Right lobe of liver (tissue), 6 donors: ENCODE data around the gene NIPAL3. TPM values are rescaled to one million over a fixed set of nuclear protein-coding genes. Genes with fewer than 3 reads are reported as not detected.
A peak's percentile ranks its signal among the peaks of the same experiment; 100 is the strongest.

Source experiments
- ATAC-seq, 4 donors: fragments of 200-7000 bp; cut with Tn5 transposase; one replicate each; pipeline ENCODE4 v1.9.1; 2020; ENCODE audit warnings: mild to moderate bottlenecking in 4 of 4, moderate library complexity in 4 of 4
- DNase-seq, 3 donors: peaks; one replicate each; pipeline ENCODE4 v3.0.0-alpha.2; 2020
- H3K27ac ChIP-seq, 3 donors: fragments of 200-600 bp; one replicate each; pipeline ENCODE4 v1.8.0; 2022
- H3K27me3 ChIP-seq, 2 donors: fragments of 200-600 bp; one replicate each; pipeline ENCODE4 v1.8.0; 2022
- H3K36me3 ChIP-seq, 4 donors: fragments of 200-600 bp; sonication (generic) in 1 of 4; one replicate each; pipeline versions ENCODE4 v1.5.1 to v1.8.0; 2017 to 2022; ENCODE audit warnings: control low read depth in 1 of 4
- H3K4me1 ChIP-seq, 4 donors: fragments of 200-600 bp; sonication (generic) in 1 of 4; one replicate each; pipeline versions ENCODE4 v1.5.1 to v1.8.0; 2017 to 2022; ENCODE audit warnings: control low read depth in 1 of 4
- H3K4me3 ChIP-seq, 3 donors: fragments of 200-600 bp; one replicate each; pipeline ENCODE4 v1.8.0; 2022
- H3K9me3 ChIP-seq, 4 donors: fragments of 200-600 bp; sonication (generic) in 1 of 4; one replicate each; pipeline versions ENCODE4 v1.5.1 to v1.8.0; 2017 to 2022; ENCODE audit warnings: control low read depth in 1 of 4
- CTCF ChIP-seq, 4 donors: fragments of 200-600 bp in 3 of 4; fragments of 450-650 bp in 1 of 4; IDR thresholded peaks; one replicate each; pipeline versions ENCODE4 v1.5.1 to v1.8.0; 2016 to 2022; ENCODE audit warnings: antibody characterized with exemption in 4 of 4, mild to moderate bottlenecking in 2 of 4
- POLR2A ChIP-seq: fragments of 450-650 bp; IDR thresholded peaks from one replicate; pipeline ENCODE4 v1.6.1; 2017; ENCODE audit warnings: antibody characterized with exemption, mild to moderate bottlenecking
- WGBS: methylation state at CpG from one replicate; pipeline ENCODE4 v1.1.6; 2018; ENCODE audit warnings: low coverage, low lambda C conversion rate; ENCODE audit not compliant: insufficient coverage; ENCODE audit errors: missing lambda C conversion rate; 5-methylcytosine and 5-hydroxymethylcytosine counted together
- intact Hi-C, 2 donors: fragments of 100-400 bp; cut with DNase I; formaldehyde crosslinking; loops; one replicate each; pipeline versions ENCODE4 v1.11.2 to v1.14.1; 2022
- total RNA-seq, 6 experiments: library from RNA; depleted of rRNA in 2 of 6; stranded (reverse); fragments of >200 nt in 2 of 6; fragmentation: NEBNext Ultra II Directional in 3 of 6; extraction: Animal tissue kit (Norgen Biotek cat#: 25700) in 3 of 6; gene quantifications; one replicate each; pipeline versions ENCODE4 v1.1.0 to v1.2.4, GENCODE V29; 2016 to 2023
- donor health status: DM: no; HTN: yes; CAD: no.
- donor health status: DM: no; HTN: no; CAD: no.
- donor health status: DM: no; HTN: no; CAD: no.
- donor health status: DM: no; HTN: yes; CAD: no.
- donor health status: DM: no; HTN: yes; CAD: no.

Gene NIPAL3
- total RNA-seq, 6 experiments from 2014 or later = 3.4 to 9.2 (median 6.0) TPM

- intact Hi-C loops = no loop called here
These were observed 42.6 kb upstream of the NIPAL3 start for GRCh38 chr1:24373044-24373443.

GRCh38 chr1:24373710-24374109 is 41.9 kb upstream of the NIPAL3 start:
- intact Hi-C loops = no loop called here
- Histone ChIP-seq H3K27ac (no peak overlapping the region), H3K27me3 (no peaks in the 10 kb centered on the region), H3K4me3 (no peak overlapping the region), H3K4me1 (no peaks in the 10 kb centered on the region), H3K9me3 (no peaks in the 10 kb centered on the region), H3K36me3 (no peaks in the 10 kb centered on the region)
- 85% methylated on average over 4 of the region's 8 CpGs for WGBS
- peak in 1 of 3 donors; percentile 14 for DNase-seq
- no peak for TF ChIP-seq CTCF (IDR thresholded peaks at IDR 0.05)
- no peak for TF ChIP-seq POLR2A
- ATAC-seq = no peak

More at GRCh38 chr1:24373044-24373443, 42.6 kb upstream of the NIPAL3 start:
- Histone ChIP-seq H3K36me3 (no peaks in the 10 kb centered on the region), H3K27ac (no peak overlapping the region), H3K27me3 (no peaks in the 10 kb centered on the region), H3K4me1 (no peaks in the 10 kb centered on the region), H3K4me3 (no peak overlapping the region), H3K9me3 (no peaks in the 10 kb centered on the region)
- no peak for DNase-seq
- WGBS = 76% methylated on average over 4 of the region's 7 CpGs
- no peak for ATAC-seq
- TF ChIP-seq POLR2A = no peak
- no peak for TF ChIP-seq CTCF (IDR thresholded peaks at IDR 0.05)

- WGBS = 89% methylated on average over 13 of the region's 13 CpGs
- no peak for ATAC-seq
- Histone ChIP-seq H3K36me3 (no peaks in the 10 kb centered on the region), H3K9me3 (no peaks in the 10 kb centered on the region), H3K27me3 (no peaks in the 10 kb centered on the region), H3K27ac (no peak overlapping the region), H3K4me1 (peaks cover 0 to 4% (median 0%) of the 10 kb centered on the region in 4 donors), H3K4me3 (no peak overlapping the region)
- peak in 1 of 3 donors; percentile 17 for DNase-seq
- intact Hi-C loops = no loop called here
- no peak for TF ChIP-seq CTCF (IDR thresholded peaks at IDR 0.05)
- TF ChIP-seq POLR2A = no peak
These were observed 40.5 kb upstream of the NIPAL3 start for GRCh38 chr1:24374891-24375786.

GRCh38 chr1:24379733-24380315 is 35.8 kb upstream of the NIPAL3 start:
- H3K4me3 ChIP-seq = no peak overlapping the region
- intact Hi-C loops = no loop called here
- no peaks in the 10 kb centered on the region for H3K36me3 ChIP-seq
- peak overlapping the region in 1 of 3 donors; percentile 27 for H3K27ac ChIP-seq
- ATAC-seq (peak in 1 of 4 donors; percentile 55), DNase-seq (no peak)
- H3K9me3 ChIP-seq = no peaks in the 10 kb centered on the region
- peaks cover 0 to 12% (median 2%) of the 10 kb centered on the region in 4 donors for H3K4me1 ChIP-seq
- H3K27me3 ChIP-seq = no peaks in the 10 kb centered on the region
- WGBS = 78% methylated on average over 8 of the region's 8 CpGs
- TF ChIP-seq POLR2A = no peak
- no peak for TF ChIP-seq CTCF (IDR thresholded peaks at IDR 0.05)
